B cell (primary cell): ENCODE measurements around the gene BTAF1. TPM values are rescaled to one million over a fixed set of nuclear protein-coding genes. Genes with fewer than 3 reads are reported as not detected.

ENCODE experiments used
- ATAC-seq: fragments of 200-7000 bp; cut with Tn5 transposase; one replicate; pipeline ENCODE4 v1.10.0; 2021; ENCODE audit warnings: low read depth, mild to moderate bottlenecking, moderate number of reproducible peaks, moderate library complexity
- CTCF ChIA-PET: fragments of 350-600 bp; sonication (Branson Sonifier 250); formaldehyde crosslinking; loops from one replicate; lab custom pipeline; 2021; ENCODE audit warnings: antibody characterized with exemption, inconsistent platforms; lab: Charles Lee
- POLR2A ChIA-PET: fragments of 350-600 bp; sonication (Branson Sonifier 250); formaldehyde crosslinking; loops from one replicate; lab custom pipeline; 2021; ENCODE audit warnings: antibody characterized with exemption; lab: Charles Lee
- DNase-seq: peaks from one replicate; pipeline ENCODE4 v3.0.0; 2013
- H2AFZ ChIP-seq: 2 replicates; pipeline ENCODE4 v1.6.1; 2012; ENCODE audit warnings: mild to moderate bottlenecking, low read depth, low read length; ENCODE audit not compliant: insufficient read depth, poor library complexity, severe bottlenecking
- H3K27ac ChIP-seq, 2 donors: 1 replicate in 1 of 2; 2 replicates in 1 of 2; pipeline ENCODE4 v1.5.1; 2012 to 2013; ENCODE audit warnings: low read length in 2 of 2, mild to moderate bottlenecking in 2 of 2, moderate library complexity in 1 of 2
- H3K27me3 ChIP-seq, 4 experiments: fragments of 200-600 bp in 1 of 4; sonication (generic) in 1 of 4; replicated peaks in 1 of 4; 1 replicate in 2 of 4; 2 replicates in 2 of 4; pipeline versions ENCODE4 v1.6.1 to v1.7.0; 2013 to 2016; ENCODE audit warnings: low read length in 3 of 4, mild to moderate bottlenecking in 2 of 4, mixed read lengths in 1 of 4, moderate library complexity in 1 of 4; ENCODE audit not compliant: insufficient read depth in 4 of 4, control insufficient read depth in 3 of 4; ENCODE audit errors: control extremely low read depth in 1 of 4
- H3K36me3 ChIP-seq, 2 experiments: replicated peaks in 1 of 2; 1 replicate in 1 of 2; 2 replicates in 1 of 2; pipeline versions ENCODE4 v1.6.1 to v1.7.1; 2013; ENCODE audit warnings: low read length in 1 of 2; ENCODE audit not compliant: insufficient read depth in 2 of 2, control insufficient read depth in 1 of 2; ENCODE audit errors: control extremely low read depth in 1 of 2, extremely low read depth in 1 of 2
- H3K4me1 ChIP-seq, 2 donors: fragments of 200-600 bp in 1 of 2; sonication (generic) in 1 of 2; 1 replicate in 1 of 2; 2 replicates in 1 of 2; pipeline versions ENCODE4 v1.5.1 to v1.6.1; 2013 to 2017; ENCODE audit warnings: low read length in 2 of 2; ENCODE audit not compliant: control insufficient read depth in 2 of 2, insufficient read depth in 2 of 2
- H3K4me2 ChIP-seq: replicated peaks from 2 replicates; pipeline ENCODE3; 2012; ENCODE audit warnings: mild to moderate bottlenecking, low read depth, low read length; ENCODE audit not compliant: poor library complexity, severe bottlenecking
- H3K4me3 ChIP-seq, 5 experiments: fragments of 200-600 bp in 1 of 5; sonication (generic) in 1 of 5; 1 replicate in 3 of 5; 2 replicates in 2 of 5; pipeline versions ENCODE4 v1.5.1 to v1.7.0; 2011 to 2016; ENCODE audit warnings: low read length in 4 of 5, mild to moderate bottlenecking in 4 of 5, low read depth in 2 of 5, control low read depth in 1 of 5, moderate library complexity in 1 of 5; ENCODE audit not compliant: insufficient read depth in 1 of 5; ENCODE audit errors: control extremely low read depth in 1 of 5, extremely low read depth in 1 of 5
- H3K79me2 ChIP-seq: fragments of 200-600 bp; sonication (generic); one replicate; pipeline ENCODE4 v1.6.0; 2016; ENCODE audit warnings: low read length; ENCODE audit not compliant: control insufficient read depth, insufficient read depth
- H3K9ac ChIP-seq: fragments of 200-600 bp; sonication (generic); 2 replicates; pipeline ENCODE4 v1.6.1; 2017; ENCODE audit warnings: mild to moderate bottlenecking, low read length, moderate library complexity
- H3K9me3 ChIP-seq, 3 donors: one replicate each; pipeline versions ENCODE4 v1.6.1 to v1.7.1; 2013; ENCODE audit warnings: low read length in 2 of 3; ENCODE audit not compliant: control insufficient read depth in 2 of 3, insufficient read depth in 1 of 3; ENCODE audit errors: control extremely low read depth in 1 of 3
- H4K20me1 ChIP-seq: 2 replicates; pipeline ENCODE4 v1.6.0; 2012; ENCODE audit warnings: mild to moderate bottlenecking, low read length; ENCODE audit not compliant: insufficient read depth, control insufficient read depth, poor library complexity, severe bottlenecking
- H3K27ac Mint-ChIP-seq: one replicate; pipeline ENCODE4 v1.8.0; 2021; ENCODE audit warnings: mixed read lengths
- H3K27me3 Mint-ChIP-seq: one replicate; pipeline ENCODE4 v1.8.0; 2021; ENCODE audit warnings: mixed read lengths
- H3K4me1 Mint-ChIP-seq: one replicate; pipeline ENCODE4 v1.8.0; 2021; ENCODE audit warnings: mixed read lengths
- H3K4me3 Mint-ChIP-seq: one replicate; pipeline ENCODE4 v1.8.0; 2021; ENCODE audit warnings: mixed read lengths
- H3K9me3 Mint-ChIP-seq: one replicate; pipeline ENCODE4 v1.8.0; 2022; ENCODE audit warnings: mixed read lengths; ENCODE audit not compliant: insufficient read depth
- CTCF ChIP-seq: fragments of 200-600 bp; IDR thresholded peaks from one replicate; pipeline ENCODE4 v1.8.0; 2022; ENCODE audit warnings: antibody characterized with exemption, mild to moderate bottlenecking
- EZH2 ChIP-seq: IDR thresholded peaks from 2 replicates; pipeline ENCODE4 v1.6.1; 2012; ENCODE audit warnings: borderline replicate concordance, low read depth, mild to moderate bottlenecking, moderate library complexity, low read length; ENCODE audit not compliant: insufficient read depth, poor library complexity, severe bottlenecking
- WGBS: methylation state at CpG from one replicate; pipeline ENCODE4 v1.1.5; 2013; ENCODE audit warnings: missing lambda C conversion rate; ENCODE audit not compliant: insufficient coverage; 5-methylcytosine and 5-hydroxymethylcytosine counted together
- intact Hi-C: fragments of 100-400 bp; cut with micrococcal nuclease; formaldehyde crosslinking; loops from one replicate; pipeline ENCODE4 v1.10.0; 2022
- polyA plus RNA-seq: library from polyadenylated mRNA; depleted of rRNA; stranded (reverse); fragments of >200 nt; gene quantifications from 2 replicates; pipeline ENCODE4 v1.2.3, GENCODE V29; 2012
- total RNA-seq, 2 donors: library from RNA; stranded (reverse); fragments of 120-200 nt in 1 of 2; gene quantifications; 1 replicate in 1 of 2; 2 replicates in 1 of 2; pipeline versions ENCODE4 v1.2.3 to v1.2.4, GENCODE V29; 2013 to 2022

The BTAF1 gene
- total and polyA plus RNA-seq, 2 donors (not counting 1 experiment from before 2014, with no cell fraction given) = 58.2 to 78.1 TPM

- CTCF ChIA-PET = interaction anchor here (1.0 kb wide), 1 partner anchor 19 kb away, joined by 4 read pairs; no protein-coding TSS in a partner anchor
Observed at GRCh38 chr10:92068900-92069299, 145.3 kb downstream of the BTAF1 start.

More at GRCh38 chr10:92068900-92069299, 145.3 kb downstream of the BTAF1 start:
- Histone ChIP-seq H3K9me3 (no peaks in the 10 kb centered on the region), H3K4me2 (no peak overlapping the region), H4K20me1 (no peaks in the 10 kb centered on the region), H3K27ac (no peak overlapping the region), H3K27me3 (no peaks in the 10 kb centered on the region), H3K36me3 (no peaks in the 10 kb centered on the region), H3K4me1 (no peaks in the 10 kb centered on the region), H2AFZ (no peak overlapping the region), H3K79me2 (no peaks in the 10 kb centered on the region), H3K9ac (no peak overlapping the region), H3K4me3 (no peak overlapping the region)
- no peak overlapping the region for H3K27ac Mint-ChIP-seq
- no peaks in the 10 kb centered on the region for H3K27me3 Mint-ChIP-seq
- intact Hi-C loops = no loop called here
- H3K4me1 Mint-ChIP-seq = no peaks in the 10 kb centered on the region
- POLR2A ChIA-PET = no interaction called here
- no peak overlapping the region for H3K4me3 Mint-ChIP-seq
- no peak for ATAC-seq
- WGBS = no CpG with 5 or more reads among the region's 1 CpG
- TF ChIP-seq CTCF (no peak), EZH2 (no peak)
- DNase-seq = no peak
- no peaks in the 10 kb centered on the region for H3K9me3 Mint-ChIP-seq
